Right lung (tissue), 5 donors: ENCODE measurements around the gene ZNF664. TPM values are rescaled to one million over a fixed set of nuclear protein-coding genes. Genes with fewer than 3 reads are reported as not detected.
"Not testable (repeated sequence)": the region's sequence is repeated elsewhere in the genome, so short reads cannot be mapped to it uniquely, and the experiment has no call there.

ENCODE experiments used
- DNase-seq, 2 donors: peaks; one replicate each; pipeline ENCODE4 v3.0.0-alpha.2; 2013
- polyA plus RNA-seq, 5 donors: library from polyadenylated mRNA; unstranded; fragments of 120-200 nt; gene quantifications; one replicate each; pipeline versions ENCODE4 v1.2.1 to v1.2.3, GENCODE V29; 2013; ENCODE audit warnings: inconsistent platforms in 1 of 5, low replicate concordance in 1 of 5; ENCODE audit not compliant: insufficient read length in 5 of 5, insufficient read depth in 1 of 5

ZNF664 gene
- polyA plus RNA-seq, 5 donors: 113 to 161 (median 151) TPM

- no peak for DNase-seq
Measured at GRCh38 chr12:123939716-123940626, 33.0 kb upstream of the ZNF664 start.

GRCh38 chr12:123940627-123940966 is 32.4 kb upstream of the ZNF664 start:
- DNase-seq: no peak

GRCh38 chr12:123941000-123941399 is 32.0 kb upstream of the ZNF664 start:
- DNase-seq: no peak

- no peak for DNase-seq
Measured at GRCh38 chr12:123941624-123942237, 31.3 kb upstream of the ZNF664 start.

- no peak for DNase-seq
Measured at GRCh38 chr12:123942238-123942653, 30.8 kb upstream of the ZNF664 start.

DNA sequence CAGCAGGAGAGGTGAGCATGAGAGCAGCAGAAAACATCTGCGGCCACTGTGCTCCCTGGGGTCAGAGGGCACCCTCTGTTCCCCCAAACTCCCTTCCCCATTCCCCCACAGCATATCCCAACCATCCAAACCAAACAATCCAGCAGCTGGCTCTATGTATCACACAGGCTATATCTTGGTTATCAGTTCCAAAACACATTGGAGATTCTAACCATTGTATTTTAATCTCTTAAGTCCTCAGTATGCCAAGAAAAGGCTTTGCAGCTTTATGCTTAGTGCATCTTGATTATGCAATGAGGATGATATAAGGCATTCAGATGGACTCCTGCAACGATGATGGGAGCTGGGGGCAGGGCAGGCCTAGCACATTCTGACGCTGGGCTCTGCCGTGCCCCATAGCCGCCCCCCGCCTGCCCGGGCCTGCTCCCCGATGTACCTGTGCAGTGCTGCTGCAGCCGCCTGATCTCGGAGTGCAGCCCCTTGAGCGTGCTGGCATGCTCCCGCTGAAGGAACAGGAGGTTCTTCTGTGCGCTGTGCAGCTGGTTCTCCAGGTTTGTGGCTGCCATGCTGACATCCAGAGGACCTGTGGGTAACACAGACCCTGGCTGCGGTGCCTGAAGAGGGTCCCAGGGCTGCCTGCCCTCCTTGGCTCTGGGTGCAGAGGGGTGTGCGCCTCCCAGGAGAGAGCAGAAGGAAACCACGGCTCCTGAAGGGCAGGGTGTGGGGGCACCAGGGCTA is 29.9 kb upstream of the ZNF664 start:
- peak; percentile 51 to 58 for DNase-seq

- DNase-seq: no peak
Measured at GRCh38 chr12:123943816-123944215, 29.2 kb upstream of the ZNF664 start.

GRCh38 chr12:123944696-123945095 is 28.3 kb upstream of the ZNF664 start:
- no peak for DNase-seq

DNA sequence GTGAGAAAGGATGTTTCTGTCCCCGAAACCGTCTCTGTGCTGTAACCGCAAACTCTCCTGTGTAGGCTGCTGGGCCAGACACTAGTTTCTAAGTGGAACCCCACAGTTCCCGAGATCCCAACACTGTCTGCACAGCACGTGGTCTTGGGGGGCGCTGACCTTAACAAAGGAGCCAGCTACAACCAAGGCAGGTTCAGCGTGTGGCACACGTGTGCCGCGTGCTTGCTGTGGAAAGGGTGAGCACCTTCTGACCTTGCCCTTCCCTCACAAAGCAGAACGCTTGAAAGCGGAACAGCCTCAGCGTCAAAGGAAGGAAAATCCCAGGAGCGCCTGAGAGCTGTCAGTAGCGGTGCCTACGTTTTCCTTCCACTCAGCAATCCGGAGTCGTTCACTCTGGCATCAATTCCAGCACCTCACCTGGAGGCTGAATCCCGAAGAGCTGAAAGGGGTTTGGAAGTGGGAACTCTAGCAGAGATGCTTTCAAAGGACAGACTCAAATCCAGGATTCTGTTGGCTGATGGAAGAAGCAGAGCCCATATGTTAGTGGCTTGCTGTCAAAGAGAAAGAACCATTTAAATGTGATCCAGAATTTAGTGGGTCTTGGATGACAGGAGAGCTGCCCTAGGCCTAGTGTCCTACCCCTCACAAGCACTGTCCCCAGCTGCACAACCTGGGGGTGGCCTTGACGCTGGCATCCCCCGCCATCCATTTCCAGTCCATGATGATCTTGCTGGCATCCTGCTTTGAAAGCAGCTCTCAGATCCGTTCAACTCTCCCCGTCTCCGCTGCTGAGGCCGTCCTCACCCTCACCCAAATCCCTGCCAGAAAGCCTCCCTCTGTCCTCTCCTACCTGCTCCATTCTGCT is 27.5 kb upstream of the ZNF664 start:
- no peak for DNase-seq

GRCh38 chr12:123946152-123946515 is 26.9 kb upstream of the ZNF664 start:
- no peak for DNase-seq

DNA sequence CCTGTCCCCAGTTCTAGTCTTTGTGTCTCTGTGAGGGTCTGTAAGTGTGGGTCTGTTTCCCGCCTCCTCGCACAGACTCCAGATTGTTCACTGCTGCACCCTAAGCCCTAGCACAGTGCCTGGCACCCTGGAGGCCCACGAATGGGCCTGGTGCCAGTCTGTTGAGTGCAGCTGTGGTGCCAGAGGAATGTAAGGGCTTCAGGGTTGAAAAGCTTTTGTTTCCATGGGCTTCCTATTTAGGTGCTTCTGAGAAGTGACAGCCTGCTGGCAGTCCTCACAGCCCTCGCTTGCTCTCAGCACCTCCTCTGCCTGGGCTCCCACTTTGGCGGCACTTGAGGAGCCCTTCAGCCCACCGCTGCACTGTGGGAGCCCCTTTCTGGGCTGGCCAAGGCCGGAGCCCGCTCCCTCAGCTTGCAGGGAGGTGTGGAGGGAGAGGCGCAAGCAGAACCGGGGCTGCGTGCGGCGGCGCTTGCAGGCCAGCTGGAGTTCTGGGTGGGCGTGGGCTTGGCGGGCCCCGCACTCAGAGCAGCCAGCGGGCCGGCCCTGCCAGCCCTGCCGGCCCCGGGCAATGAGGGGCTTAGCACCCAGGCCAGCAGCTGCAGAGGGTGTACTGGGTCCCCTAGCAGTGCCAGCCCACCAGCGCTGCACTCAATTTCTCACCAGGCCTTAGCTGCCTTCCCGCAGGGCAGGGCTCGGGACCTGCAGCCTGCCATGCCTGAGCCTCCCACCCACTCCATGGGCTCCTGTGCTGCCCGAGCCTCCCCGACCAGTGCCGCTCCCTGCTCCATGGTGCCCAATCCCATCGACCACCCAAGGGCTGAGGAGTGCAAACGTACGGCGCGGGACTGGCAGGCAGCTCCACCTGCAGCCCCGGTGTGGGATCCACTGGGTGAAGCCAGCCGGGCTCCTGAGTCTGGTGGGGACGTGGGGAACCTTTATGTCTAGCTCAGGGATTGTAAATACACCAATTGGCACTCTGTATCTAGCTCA is 26.2 kb upstream of the ZNF664 start:
- peak in 1 of 2 donors; percentile 33 for DNase-seq

GRCh38 chr12:123947531-123947930 is 25.5 kb upstream of the ZNF664 start:
- not testable (repeated sequence) for DNase-seq

DNA sequence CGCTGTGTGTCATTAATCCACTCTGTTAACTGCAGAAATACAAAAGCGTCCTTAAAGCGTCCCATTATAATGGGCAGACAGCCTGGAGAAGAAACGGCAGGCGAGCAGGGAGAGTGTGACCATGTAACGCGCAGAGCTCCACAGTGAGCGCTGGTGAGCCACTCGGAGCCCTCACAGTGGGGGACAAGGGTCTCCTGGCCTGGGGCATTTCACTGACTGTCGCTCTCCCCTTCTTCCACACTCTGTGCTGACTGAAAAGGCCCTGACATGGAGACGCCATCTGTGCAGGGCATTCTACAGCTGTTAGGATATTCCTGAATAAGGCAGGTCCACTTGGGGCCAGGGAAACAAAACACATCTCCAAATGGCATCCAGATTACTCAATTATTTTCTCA is 24.6 kb upstream of the ZNF664 start:
- DNase-seq: no peak

DNA sequence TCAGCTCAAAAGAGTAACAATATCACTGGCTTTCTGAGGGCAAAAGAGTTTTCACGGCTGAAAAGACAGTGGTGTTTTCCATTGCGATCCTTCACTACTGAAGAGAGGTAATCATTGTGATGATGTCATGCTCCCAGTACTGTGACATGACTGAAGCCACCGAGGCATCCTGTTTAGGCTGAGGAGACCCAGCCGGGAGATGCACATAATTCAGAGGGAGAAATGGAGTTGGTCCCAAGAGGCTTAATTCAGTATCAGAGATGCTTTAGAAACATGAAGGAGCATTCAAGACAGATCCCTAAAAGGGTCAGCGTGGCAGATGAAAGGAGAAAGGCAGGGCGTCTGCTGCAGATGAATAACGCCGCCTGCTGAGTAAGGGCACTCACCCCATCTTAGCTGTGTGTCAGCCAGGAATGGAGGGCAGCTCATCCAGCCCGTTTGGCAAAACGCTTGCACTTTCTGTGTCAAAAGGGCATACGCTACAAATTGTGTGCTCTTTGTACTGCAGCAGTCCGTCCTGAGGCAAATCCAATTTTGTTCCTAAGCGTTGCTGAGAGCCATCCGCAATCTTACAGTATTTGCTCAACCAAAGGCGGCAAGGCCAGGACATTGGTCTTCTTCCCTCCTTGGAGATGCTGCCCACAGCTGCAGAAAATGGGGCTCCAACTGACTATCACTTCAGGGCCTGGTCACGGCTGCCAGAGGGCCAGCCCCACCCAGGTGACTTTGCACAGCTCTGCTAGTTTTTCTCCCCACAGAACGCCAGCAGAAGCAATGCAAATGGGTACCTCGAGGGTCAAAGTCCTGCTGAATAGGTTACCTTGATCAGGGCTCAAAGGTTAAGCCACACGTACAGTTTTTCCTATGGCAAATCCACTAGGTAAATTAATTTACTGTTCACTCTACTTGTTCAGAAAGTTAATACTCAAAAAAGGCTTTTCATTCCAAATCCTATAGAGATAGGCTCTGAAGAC is 23.9 kb upstream of the ZNF664 start:
- no peak for DNase-seq

DNA sequence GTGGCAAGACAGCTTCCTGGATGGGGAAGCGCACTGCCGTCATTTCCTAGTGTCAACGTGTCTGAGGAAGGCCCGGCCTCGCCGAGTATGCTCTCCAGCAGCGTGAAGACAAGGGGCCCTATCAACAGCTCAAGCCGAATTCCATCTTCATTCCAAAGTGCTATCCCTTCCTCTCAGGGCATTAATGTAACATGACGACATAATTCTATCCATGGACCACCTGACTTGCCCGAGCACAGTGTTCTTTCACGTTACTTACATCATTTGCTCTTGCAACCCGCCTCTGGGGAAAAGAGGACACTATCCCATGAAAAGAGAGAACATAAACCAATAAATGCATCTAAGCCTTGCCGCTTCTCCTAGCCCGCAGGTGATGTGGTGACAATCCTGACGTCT is 23.2 kb upstream of the ZNF664 start:
- DNase-seq: no peak

DNA sequence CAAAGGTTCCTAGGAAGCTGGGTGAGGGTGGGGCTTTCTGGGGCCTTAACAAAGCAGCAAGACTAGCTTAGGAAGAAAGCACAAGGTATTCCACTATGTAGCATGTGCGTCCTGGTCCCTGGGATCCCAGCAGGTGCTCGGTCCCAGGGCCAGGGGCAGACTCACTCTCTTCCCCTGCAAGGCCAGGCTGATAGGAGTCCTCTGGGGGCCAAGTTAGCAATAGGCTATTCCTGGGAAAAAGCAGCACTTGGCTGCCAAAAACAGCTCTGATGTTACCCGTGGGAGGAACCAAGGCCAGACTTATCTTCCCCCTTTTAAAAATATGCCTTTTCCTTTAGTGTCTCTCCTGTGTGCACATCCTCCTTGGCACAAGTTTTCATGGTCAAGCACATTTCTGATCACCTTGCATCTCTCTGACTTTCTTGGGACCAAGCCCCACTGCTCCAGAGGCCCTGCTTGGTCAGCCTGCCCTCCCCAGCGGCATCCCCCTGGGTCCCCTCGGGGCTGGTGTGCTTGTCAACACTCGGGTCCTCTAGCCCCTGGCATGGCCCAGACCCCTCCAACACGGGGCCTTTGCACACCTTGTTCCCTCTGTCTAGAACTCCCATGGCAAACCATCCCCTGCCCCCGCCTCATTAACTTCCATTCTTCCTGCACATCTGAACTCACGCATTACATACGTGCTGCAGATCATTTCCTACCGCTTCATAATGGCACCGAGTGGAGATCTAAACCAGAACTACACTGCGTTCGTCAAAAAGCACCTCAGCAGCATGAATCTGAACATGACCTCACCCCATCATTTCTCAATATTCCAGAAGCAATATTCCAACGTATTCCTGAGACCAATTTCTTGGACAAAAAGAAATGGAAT is 22.3 kb upstream of the ZNF664 start:
- no peak for DNase-seq

DNA sequence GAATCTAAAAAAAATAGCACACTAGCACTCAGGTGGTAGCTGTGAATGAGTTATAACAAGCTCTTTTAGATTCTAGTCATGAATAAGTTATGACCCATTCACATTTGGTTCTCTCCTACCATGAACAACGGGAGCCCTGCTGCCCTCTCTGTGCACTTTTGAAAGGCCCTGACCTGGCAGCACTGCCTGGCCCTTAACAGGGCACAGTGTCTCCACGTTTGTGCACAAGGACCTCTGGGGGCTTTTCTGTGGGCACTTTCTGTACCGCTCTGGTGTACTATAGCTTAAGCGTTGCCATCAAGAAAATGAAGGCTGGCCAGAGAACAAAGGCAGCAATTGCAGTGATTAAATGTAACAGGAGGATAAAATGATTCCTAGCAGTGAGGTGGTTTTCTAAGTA is 21.5 kb upstream of the ZNF664 start:
- DNase-seq: no peak

DNA sequence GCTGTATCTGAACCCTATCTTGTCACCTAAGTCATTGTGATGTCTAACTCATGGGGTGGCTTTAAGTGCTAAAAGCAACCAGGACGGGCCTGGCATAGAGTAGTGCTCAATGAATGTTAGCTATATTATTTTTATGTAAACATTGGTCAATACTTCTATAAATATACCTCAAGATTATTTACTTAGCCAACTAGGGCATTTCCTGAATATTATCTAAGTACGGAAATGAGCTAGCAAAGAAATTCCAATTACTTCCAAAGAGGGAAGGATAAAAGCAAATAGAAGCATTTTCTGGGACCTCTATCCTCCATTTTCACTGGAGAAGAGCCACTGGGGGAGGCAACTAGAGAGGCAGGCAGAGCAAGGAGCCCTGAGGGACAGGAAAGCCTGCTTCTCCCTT is 21.0 kb upstream of the ZNF664 start:
- DNase-seq: peak in 1 of 2 donors; percentile 17
